Dermis blood vessel endothelial cell (primary cell): ENCODE results near the gene BHLHE23. TPM values are rescaled to one million over a fixed set of nuclear protein-coding genes. Genes with fewer than 3 reads are reported as not detected.
"Not testable (repeated sequence)": the region's sequence is repeated elsewhere in the genome, so short reads cannot be mapped to it uniquely, and the experiment has no call there.

ENCODE experiments used
- DNase-seq: peaks from one replicate; pipeline ENCODE4 v3.0.0; 2010
- total RNA-seq: library from RNA; depleted of rRNA; stranded (reverse); fragments of >200 nt; gene quantifications from 2 replicates; pipeline ENCODE4 v1.2.3, GENCODE V29; 2014

Gene BHLHE23
- total RNA-seq, 1 donor from 2014 or later = not detected

DNA sequence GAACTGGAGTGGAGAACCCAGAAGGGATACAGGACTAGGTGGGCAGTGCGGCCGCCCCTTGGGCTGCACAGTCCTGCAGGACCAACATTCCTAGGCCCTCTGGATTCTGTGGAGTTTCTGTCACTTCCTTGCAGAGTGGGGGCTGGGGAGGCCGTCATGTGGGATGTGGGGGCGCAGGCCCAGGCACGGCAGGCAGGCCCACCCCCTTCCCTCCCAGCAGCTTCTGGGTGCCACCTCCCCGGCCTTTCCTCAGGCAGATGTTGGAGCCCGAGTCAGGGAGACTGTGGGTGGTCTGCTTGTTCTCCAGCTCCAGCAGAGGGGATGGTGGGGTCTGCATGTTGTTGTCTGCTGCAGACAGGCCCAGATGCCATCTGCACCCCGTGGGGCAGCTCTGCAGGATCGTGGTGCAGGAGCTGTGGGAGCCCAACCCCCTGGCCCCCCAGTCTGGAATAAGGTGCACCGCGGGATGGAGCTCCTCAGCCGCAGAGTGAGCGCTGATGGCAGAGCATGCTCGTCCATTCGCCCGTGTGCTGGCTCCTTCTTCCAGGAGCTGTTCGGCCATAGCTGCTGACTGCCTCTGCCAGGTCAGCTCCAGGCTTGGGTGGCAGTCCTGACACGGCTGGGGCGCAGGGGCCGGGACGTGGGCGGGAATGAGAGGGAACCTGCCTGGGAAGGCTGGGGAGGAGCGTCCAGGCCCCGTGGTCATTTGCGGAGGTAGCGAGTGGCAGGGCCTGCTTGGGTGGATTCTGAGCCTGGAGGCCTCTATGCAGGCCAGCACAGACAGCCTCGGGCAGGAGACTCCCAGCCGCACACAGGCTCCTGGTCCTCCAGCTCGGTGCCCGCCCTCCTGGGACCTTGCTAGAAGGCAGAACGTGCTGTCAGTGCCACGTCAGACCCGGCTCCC, 36.2 kb downstream of the BHLHE23 start:
- DNase-seq = no peak

DNA sequence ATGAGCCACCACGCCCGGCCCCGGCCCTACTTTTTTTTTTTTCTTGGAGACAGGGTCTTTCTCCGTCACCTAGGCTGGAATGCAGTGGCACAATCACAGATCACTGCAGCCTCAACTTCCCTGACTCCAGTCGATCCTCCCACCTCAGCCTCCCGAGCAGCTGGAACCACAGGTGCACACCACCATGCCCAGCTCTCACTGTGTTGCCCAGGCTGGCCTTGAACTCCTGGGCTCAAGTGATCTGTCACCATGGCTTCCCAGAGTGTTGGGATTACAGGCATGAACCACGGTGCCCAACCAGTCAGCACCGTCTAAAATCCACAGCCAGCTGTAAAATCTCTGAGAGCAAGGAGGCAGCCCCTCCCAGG, 36.8 kb downstream of the BHLHE23 start:
- no peak for DNase-seq

DNA sequence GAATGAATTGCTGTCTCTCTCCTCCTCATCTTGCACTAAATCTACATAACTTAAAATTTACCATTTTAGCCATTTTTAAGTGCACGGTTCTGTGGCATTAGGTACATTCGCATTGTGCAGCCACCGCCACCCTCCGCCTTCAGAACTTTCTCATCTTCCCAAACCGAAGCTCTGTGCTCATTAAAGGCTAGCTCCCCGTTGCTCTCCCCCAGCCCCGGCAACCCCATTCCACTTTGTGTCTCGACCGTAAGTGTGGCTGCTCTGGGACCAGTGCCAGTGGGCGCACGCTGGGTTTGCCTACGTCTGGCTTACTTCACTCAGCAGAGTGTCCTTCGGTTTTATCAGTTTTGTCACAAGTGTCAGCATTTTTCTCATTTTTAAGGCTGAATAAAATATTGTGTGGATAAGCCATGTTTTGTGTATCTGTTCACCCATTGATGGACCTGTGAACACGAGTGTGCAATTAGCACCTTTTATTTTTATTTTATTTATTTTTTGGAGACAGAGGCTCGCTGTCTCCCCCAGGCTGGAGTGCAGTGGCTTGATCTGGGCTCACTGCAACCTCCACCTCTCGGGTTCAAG, 37.5 kb downstream of the BHLHE23 start:
- DNase-seq = no peak

DNA sequence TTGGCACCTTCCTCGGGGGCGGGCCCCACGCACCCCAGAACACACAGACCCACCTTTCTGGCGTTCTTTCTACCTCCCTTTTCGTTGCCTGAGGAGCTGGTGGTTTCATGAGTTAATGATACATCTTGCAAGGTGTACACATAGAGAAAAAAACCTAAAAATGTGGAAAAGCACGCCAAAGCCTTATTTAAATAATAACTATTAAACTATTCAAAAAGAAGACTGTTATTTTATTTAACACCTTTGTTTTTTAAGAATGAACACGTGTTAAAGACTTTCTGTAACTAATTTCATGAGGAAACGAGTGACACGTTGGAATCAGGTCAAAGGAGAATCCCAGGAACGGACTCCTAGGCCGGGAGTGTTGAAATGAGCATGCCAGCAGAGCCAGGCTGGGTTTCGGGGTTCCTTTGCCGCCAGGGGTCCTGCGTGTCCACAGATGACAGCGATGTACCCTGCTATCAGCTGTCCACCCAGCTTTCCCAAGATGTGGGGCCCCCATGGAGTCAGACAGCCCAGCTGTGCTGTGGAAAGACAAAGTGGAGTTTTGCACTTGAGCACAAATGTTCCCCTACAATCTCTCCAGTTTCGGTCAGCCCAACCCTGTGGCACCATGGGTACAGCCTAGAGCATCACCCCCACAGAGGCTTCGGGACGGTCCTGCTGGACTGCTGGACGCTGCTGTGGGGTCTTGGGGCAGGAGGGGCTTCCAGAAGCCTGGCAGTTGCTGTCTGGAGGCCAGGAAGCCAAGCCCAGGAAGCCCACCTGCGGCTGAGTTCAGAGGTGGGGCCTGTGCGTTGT, 38.2 kb downstream of the BHLHE23 start:
- DNase-seq = no peak

DNA sequence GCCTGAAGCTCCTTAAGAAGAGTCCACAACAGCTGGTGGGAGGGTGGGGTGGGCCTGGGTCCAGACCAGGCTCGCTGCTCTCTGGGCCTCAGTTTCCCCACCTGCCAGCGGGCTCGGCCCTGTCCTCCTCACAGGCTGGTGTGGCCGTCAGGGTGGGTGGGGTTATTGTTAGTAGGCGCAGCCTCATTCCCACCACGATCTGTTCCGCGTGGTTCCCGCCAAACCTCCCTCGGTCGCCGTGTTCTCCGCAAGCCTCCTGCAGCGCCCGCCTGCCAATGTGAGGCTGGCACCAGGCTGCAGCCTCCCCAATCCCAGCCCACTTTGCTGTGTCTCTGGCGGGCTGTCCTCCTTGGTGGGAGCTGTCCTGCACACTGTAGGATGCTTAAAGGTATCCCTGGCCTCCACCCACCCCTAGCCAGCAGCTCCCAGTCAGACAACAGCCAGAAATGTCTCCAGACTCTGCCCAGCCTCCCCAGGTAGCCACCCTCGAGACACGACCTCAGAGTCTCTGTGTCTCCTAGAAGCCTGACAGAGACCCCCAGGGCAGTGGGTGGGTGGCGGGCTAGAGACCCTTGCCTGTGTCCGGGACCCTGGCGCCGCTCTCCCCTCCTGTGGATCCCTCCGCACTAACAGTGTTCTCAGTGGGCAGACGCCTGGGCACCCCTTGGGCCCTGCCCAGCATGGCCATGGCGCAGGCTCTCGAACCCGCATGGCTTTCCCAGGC, 39.0 kb downstream of the BHLHE23 start:
- DNase-seq = no peak

DNA sequence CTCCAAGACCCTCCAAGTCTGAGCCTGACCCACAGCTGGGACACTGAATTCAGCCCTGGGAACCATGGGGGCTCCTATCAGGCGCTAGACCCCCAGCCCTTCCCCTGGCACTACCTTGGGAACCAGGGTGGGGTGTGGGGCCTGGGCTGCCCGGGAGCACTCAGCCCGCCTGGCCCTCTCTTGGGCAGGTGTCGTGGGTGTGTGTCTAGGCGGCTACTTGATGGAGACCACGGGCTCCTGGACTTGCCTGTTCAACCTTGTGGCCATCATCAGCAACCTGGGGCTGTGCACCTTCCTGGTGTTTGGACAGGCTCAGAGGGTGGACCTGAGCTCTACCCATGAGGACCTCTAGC, 39.6 kb downstream of the BHLHE23 start:
- DNase-seq = no peak

DNA sequence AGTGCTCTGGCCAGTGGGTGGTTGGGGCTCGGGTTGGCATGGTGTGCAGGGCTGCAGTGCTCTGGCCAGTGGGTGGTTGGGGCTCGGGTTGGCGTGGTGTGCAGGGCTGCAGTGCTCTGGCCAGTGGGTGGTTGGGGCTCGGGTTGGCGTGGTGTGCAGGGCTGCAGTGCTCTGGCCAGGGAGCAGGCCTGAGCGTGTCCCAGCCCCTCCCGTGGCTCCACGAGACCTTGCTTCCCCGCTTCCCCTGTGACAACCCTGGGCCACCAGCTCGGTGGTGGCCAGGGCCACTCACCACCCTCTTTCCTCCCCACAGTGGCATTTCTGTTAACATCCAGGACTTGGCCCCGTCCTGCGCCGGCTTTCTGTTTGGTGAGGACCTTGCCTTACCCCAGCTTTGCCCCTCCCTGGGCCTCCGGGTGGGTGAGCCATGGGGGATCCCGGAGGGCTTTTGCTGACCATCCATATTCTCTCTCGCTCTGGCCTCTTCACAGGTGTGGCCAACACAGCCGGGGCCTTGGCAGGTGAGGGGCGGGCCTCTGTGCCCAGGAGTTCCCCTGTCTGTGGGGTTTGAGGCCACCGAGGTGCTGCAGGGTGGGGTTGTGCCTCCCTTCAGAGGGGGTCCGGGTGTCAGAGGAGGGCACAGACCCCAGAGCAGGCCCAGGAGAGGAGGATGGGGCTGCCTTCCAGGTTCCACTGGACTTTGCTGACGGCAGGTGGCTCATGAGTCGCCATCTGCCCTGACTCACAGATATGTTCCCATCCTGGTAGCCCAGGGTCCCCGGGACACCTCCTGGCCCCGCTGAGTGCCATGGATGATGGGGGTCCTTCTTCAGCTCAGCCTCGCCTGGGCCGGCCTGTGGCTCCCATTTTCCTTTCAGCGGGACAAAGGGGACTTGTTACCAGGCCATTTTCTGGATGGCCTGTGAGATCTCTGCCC, 40.3 kb downstream of the BHLHE23 start:
- no peak for DNase-seq

DNA sequence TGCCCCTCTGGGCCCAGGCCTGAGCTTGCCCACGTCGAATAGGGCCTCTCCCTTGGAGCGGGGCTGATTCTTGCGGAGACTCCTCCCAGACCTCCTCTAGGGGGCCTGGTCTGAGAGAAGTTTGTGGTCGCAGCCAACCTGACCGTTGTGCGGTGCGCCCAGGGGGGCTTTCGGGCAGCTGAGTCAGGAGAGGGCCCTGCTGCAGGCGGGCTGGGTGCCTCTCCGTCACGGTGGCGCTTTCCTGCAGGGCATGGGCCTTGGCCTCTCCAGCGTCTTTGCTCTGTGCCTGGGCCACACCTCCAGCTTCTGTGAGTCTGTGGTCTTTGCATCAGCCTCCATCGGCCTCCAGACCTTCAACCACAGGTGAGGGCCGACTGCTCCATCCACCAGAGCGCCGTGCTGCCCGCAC, 41.4 kb downstream of the BHLHE23 start:
- DNase-seq = no peak

DNA sequence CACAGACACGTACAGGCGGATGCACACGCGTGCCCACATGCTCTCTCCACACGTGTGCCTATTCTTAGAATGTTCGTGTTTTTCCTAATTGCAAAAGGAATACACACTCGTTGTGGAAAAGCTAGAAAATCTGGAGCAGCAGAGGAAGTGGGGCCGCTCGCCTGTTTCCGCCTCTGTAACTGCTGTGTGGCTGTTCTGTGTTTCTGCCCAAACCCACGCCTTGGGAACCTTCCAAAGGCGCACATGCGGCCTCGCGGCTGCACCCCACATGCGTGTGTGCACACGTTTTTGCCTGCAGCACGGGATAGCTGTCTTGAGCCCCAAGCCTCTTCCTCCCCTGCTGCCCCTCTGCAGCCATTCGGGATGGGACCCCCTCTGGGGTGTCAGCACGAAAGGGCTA, 42.1 kb downstream of the BHLHE23 start:
- no peak for DNase-seq

DNA sequence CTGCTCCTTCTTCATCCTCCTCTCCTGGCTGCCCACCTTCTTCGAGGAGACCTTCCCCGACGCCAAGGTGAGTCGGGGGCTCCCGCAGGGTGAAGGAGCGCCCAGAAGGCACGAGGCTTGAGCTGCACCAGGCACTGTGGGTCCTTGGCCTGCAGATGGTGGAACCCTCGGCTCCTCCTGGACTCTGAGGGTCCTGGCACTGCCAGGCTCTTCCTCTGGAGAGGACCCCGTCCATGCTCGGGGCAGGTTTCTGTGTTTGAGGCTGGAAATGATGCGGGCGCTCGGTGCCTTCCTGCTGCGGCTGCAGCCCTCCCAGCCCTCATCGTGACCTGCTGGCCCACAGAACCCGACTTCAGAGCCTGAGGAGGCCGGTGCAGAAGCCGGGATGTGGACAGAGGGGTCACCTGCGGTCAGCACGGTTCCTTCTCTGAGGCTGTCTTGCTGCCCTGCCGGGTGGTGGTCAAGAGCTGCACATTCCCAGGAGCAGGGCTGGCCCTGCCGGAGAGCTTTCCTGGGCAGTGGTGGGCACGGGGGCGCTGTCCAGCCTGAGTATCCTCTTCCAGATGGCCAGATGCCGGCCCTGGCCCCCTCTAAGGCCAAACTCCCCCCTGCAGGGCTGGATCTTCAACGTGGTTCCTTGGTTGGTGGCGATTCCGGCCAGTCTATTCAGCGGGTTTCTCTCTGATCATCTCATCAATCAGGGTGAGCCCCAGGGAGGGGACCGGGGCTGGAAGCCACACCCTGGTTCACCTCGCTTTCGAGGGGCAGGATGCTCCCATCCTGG, 43.0 kb downstream of the BHLHE23 start:
- no peak for DNase-seq

DNA sequence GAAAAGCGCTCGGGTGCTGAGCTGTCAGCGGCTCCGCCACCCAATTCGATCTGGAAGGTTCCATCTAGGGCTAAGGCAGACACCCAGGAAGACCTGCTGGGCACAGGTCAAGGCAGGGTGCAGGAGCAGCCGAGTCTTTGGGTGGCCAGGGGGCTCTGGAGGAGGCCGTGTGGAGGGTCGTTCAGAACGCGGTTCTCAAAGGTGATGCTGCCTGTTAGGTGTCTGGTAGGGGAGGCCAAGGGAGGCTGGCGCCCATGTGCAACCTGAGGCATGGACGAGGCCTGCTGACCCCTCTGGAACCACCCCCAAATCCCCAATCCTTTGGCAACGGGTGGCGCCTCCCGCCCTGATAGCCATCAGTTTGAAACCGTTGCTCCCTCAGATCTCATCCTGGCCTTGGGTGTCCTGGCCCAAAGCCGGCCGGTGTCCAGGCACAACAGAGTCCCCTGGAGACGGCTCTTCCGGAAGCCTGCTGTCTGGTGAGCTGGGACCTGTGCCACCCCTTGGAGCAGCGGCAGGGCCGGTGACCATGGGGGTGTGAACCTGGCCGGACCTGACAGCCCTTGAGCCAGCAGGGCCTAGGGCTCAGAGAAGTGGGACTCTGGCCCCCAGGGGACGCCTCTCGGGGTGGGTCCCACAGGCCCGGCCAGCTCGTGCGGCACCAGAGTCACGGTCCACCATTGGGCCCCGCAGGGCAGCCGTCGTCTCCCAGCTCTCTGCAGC, 43.7 kb downstream of the BHLHE23 start:
- no peak for DNase-seq

DNA sequence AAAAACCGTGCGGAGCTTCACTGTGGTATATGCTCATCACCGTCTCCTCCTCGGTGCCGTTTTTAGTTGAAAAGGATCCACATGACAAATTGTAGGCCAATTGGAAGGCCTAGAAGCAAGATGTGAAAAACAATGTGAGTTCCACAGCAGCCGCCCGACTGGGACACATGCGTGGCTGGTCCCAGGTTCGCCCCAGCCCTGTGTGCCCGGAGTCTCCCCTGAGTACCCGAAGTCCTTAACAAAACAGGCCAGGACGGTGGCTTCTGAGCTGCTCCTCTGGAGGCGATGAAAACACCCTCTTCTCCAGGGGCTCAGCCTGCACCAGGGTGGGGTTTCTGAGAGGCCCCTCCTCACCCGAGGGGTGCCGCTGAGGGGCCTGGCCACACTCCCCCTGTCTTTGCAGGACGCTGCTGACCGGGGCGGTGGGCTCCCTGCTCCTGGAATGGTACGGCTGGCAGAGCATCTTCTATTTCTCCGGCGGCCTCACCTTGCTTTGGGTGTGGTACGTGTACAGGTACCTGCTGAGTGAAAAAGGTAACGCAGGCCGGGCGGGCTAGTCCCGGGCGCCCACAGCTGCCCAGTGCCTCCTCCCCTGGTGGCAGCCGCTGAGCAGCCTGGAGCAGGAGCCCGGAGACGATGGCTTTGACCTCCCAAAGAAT, 44.4 kb downstream of the BHLHE23 start:
- no peak for DNase-seq

DNA sequence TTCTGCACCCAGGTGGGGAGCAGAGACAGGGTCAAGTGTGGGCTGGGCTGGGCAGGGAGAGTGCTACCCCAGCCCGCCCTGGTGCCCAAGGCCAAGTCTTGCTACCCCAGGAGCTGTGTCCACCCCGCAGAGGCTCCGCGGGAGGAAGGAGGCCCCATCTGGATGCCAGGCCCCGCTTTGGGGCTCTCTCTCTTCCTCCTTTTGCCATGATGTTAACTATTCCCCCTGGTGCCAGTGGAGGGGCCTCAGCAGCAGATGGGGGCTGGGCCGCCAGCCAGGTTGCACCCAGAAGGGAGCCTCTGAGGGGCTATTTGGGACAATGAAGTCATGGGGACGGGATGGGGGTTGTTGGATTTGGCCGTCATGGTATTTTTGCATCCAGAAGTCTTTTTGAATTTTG, 45.0 kb downstream of the BHLHE23 start:
- DNase-seq = no peak

DNA sequence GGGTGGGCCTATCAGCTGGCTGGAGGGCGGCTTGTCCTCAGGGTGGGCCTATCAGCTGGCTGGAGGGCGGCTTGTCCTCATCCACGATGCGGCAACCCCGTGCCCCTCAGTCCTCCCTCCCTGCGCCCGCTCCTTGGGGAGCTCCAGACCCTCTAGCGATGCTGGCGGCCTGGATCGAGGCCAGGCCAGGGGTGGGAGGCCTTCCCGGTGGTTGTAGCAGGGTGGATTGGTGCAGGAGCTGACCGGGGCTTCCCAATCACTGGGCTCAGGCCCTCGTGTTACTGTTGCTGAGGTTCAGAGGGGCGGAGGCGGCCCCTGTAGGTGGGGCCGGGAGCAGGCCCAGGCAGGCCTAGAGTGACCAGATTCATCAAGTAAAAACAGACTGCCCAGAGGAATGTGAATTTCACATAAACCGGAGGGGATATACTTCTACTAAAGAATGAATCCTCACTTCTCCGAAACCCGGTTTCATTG, 45.4 kb downstream of the BHLHE23 start:
- no peak for DNase-seq

DNA sequence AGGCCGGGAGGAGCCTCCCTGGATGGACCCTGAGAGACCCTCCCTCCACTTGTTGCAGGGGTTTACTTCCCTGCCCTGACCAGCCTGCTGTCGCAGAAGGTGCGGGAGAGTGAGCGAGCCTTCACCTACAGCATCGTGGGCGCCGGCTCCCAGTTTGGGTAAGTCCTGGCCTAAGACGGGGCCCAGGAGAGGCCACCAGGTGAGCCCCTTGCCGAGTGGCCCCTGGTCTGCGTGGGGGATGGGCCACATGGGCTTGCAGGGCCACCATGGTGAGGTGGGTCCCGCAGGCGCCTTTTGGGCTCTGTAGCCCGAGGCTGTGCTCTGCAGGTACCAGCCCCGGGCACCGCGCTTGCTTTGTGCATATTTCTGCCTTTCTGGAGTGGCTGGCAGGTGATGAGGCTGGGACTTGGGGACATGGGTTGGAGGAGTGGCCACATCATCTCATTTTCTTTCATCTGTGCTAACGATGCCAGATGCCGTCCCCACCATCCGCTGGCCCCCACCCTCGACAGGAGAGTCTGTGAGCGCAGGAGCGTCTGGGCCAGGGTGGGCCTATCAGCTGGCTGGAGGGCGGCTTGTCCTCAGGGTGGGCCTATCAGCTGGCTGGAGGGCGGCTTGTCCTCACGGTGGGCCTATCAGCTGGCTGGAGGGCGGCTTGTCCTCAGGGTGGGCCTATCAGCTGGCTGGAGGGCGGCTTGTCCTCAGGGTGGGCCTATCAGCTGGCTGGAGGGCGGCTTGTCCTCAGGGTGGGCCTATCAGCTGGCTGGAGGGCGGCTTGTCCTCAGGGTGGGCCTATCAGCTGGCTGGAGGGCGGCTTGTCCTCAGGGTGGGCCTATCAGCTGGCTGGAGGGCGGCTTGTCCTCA, 46.1 kb downstream of the BHLHE23 start:
- DNase-seq = not testable (repeated sequence)

DNA sequence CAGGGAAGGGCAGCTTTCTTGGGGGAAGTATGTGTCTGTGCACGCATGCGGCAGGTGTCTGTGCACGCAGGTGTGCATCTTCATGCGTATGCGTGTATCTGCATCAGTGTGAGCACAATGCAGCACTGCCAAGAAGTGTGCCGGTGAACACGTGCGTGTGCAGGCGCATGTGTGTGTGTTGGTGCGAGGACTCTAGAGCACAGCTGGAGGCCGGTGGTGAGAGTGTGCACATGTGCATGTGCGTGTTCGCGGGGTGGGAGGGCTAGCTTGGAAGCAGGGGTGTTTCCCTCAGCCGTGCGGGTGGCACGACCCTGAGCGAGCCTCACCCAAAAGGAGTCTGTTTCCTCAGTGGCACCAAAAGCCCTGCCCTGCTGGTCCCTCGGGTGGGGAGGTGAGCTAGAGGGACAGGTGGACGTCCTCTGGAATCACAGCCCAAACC, 46.7 kb downstream of the BHLHE23 start:
- no peak for DNase-seq

DNA sequence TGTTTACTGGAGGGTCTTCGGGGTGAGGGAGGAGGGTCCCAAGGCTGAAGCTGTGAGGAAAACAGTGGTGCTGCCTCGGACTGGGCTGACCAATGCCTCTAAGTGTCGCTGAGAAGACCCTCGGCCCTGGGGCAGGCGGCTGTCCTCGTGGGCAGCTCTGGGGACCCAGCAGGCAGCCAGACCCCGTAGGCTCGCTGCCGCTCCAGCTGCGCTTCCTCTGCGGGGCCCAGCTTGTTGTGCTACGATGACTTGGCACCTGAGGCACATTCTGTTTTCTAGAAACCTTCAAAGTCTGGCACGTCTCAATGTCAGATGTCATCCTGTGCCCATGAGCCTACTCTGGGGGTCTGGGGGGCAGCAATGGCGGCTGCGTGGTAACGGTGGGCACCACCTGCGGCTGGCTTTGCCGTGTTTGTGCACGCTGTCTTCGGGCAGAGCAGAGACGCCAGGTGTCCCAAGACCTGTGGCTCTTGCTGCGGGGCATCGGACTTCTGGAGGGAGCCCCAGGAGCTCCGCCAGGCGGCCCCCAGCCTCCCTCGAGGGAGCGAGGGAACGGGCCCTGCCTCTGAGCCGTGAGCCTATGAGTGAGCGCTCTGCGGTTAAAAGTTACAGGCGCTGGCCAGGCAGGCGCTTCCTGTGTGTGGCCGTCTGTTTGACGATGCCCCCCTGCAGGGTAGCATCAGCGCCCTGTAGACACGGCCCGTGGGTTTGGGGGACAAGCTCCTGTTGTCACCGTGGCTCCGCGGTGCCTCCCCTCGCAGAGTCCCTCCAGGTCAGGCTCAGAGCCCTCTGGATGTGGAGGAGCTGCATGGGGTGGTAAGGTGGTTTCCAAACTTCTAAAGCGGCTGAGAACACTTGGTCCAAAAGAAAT, 47.4 kb downstream of the BHLHE23 start:
- DNase-seq = no peak
